Parathyroid adenoma (tissue), 2 donors: ENCODE measurements around the gene ZNF354C.

Experiments used
- H2AFZ ChIP-seq: fragments of 300-600 bp; sonication (generic); one replicate; pipeline ENCODE4 v1.7.0; 2017; ENCODE audit warnings: antibody characterized with exemption, mild to moderate bottlenecking
- H3K27ac ChIP-seq: fragments of 300-600 bp; sonication (generic); one replicate; pipeline ENCODE4 v1.7.0; 2017
- H3K27me3 ChIP-seq: fragments of 300-600 bp; sonication (generic); one replicate; pipeline ENCODE4 v1.7.0; 2017; ENCODE audit warnings: low read length; ENCODE audit not compliant: control insufficient read depth, insufficient read depth
- H3K36me3 ChIP-seq: fragments of 300-600 bp; sonication (generic); one replicate; pipeline ENCODE4 v1.7.0; 2017; ENCODE audit warnings: low read length; ENCODE audit not compliant: control insufficient read depth, insufficient read depth
- H3K4me1 ChIP-seq: fragments of 300-600 bp; sonication (generic); one replicate; pipeline ENCODE4 v1.7.0; 2017; ENCODE audit warnings: control low read depth
- H3K4me2 ChIP-seq: fragments of 300-600 bp; sonication (generic); one replicate; pipeline ENCODE4 v1.7.0; 2017; ENCODE audit warnings: low read length
- H3K4me3 ChIP-seq: fragments of 300-600 bp; sonication (generic); one replicate; pipeline ENCODE4 v1.7.0; 2017; ENCODE audit warnings: low read depth, low read length
- H3K79me2 ChIP-seq: fragments of 300-600 bp; sonication (generic); one replicate; pipeline ENCODE4 v1.7.0; 2017; ENCODE audit warnings: control low read depth
- H3K9ac ChIP-seq: fragments of 300-600 bp; sonication (generic); one replicate; pipeline ENCODE4 v1.7.0; 2017; ENCODE audit warnings: mild to moderate bottlenecking
- H3K9me3 ChIP-seq: fragments of 300-600 bp; sonication (generic); one replicate; pipeline ENCODE4 v1.7.0; 2017; ENCODE audit warnings: low read length; ENCODE audit not compliant: control insufficient read depth
- TF ChIP-seq, protein P1 (sequence below): fragments of 300-600 bp; sonication (generic); IDR thresholded peaks from one replicate; pipeline ENCODE4 v1.7.0; 2017; ENCODE audit warnings: antibody characterized with exemption, mild to moderate bottlenecking
- donor health status: primary hyperparathyroidism.

ZNF354C gene

DNA sequence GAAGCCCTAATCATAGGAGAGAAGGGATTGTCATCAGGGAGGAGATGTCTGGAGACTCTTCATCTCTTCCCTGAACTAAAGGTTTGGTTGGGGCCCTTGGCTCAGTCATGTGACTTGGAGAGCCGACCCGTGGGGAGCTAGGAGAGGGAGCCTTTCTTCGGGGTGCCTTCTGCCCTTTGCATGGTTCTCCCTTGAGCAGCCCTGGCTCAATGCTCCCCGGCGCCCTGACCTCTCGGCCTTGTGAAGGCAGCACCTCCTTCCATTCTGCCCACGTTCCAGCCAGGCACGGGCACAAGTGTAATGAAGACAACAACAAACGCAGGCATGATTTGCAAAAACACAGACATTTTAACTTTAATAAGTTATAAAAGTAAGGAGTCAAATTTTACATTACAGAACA lies 50.4 kb downstream of the ZNF354C start:
- Histone ChIP-seq H3K9me3 (no peaks in the 10 kb centered on the region), H3K36me3 (no peaks in the 10 kb centered on the region), H3K4me1 (no peaks in the 10 kb centered on the region), H3K4me2 (no peak overlapping the region), H3K4me3 (no peak overlapping the region), H3K27ac (no peak overlapping the region), H3K79me2 (no peaks in the 10 kb centered on the region), H3K9ac (no peak overlapping the region), H3K27me3 (no peaks in the 10 kb centered on the region), H2AFZ (no peak overlapping the region)
- TF ChIP-seq, protein P1, sequence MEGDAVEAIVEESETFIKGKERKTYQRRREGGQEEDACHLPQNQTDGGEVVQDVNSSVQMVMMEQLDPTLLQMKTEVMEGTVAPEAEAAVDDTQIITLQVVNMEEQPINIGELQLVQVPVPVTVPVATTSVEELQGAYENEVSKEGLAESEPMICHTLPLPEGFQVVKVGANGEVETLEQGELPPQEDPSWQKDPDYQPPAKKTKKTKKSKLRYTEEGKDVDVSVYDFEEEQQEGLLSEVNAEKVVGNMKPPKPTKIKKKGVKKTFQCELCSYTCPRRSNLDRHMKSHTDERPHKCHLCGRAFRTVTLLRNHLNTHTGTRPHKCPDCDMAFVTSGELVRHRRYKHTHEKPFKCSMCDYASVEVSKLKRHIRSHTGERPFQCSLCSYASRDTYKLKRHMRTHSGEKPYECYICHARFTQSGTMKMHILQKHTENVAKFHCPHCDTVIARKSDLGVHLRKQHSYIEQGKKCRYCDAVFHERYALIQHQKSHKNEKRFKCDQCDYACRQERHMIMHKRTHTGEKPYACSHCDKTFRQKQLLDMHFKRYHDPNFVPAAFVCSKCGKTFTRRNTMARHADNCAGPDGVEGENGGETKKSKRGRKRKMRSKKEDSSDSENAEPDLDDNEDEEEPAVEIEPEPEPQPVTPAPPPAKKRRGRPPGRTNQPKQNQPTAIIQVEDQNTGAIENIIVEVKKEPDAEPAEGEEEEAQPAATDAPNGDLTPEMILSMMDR, result no peak

DNA sequence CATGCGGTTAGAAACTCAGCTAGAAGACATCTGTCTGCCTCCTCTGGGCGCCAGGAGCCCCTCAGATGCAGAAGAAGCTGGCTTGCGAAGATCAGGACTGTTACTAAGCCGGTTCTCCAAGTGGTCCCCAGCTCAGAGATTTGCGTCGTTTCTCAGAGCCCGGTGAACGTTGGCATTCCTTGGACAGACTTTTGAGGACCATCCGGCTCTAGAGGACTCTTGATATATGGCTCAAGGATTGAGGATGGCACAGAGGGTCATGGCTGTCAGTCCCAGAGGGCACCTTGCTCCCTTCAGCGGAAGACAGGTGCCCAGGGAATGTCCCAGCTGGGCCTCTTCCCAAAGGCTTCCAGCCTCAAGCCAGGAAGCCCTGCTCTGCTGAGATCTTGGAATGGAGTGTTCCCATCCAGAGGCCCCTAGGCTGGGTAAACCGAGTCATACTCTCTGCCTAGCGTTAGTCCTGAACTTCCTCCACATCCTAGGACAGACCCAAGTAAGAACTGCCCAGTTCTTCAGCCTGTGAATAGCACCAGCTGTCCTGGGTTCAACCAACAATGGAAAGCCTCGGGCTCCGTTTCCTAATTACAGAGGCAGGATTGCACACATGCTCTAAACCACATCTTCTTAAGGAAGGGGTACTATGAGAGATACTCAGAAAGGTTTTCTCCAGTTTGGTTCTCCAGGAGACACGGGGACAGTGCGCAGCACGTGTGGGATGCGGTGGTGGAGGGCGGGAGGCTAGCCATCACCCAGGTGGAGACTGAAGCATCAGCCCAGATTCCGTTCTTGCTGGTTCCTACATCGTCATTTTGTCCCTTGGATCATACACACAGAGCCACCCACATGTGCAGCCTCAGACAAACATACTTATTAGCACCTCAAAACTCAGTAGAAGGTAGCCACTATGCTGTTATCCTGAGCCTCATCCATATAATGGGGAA lies 51.4 kb downstream of the ZNF354C start:
- H2AFZ ChIP-seq, result no peak overlapping the region
- no peak overlapping the region for H3K4me2 ChIP-seq
- no peaks in the 10 kb centered on the region for H3K9me3 ChIP-seq
- no peaks in the 10 kb centered on the region for H3K27me3 ChIP-seq
- H3K36me3 ChIP-seq, result no peaks in the 10 kb centered on the region
- no peak overlapping the region for H3K27ac ChIP-seq
- no peak overlapping the region for H3K9ac ChIP-seq
- no peaks in the 10 kb centered on the region for H3K4me1 ChIP-seq
- TF ChIP-seq, protein P1, result no peak
- no peaks in the 10 kb centered on the region for H3K79me2 ChIP-seq
- H3K4me3 ChIP-seq, result no peak overlapping the region

DNA sequence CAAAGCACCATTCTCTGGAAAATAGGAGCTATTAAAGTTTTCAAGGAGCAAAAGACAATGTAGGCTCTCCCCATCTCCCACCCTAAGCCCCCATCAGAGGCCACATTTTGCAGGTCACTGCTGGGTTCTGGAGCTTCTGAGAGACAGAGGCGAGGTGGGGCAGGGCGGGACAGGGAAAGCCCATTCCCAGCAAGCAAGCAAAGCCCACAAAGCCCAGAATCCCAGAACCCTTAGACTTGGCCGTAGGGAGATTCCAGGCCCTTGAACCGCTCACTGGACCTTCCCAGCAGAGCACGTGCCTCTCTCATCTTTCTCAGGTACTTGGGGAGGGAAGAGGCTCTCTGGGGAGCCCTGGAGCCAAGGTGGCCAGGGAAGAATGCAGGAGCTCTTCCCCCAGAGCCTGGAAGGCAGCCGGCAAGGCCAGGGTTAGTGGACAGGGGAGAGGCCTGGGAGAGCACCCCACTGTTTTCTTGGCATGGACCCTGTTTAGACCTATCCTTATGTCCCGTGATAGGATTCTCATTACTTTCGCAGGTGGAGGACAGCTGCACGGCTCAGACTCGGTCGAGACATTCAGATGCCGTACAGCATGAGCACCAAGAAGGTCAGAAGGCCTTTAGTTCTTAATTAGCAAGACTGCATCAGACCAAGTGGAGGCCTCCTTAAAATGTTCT lies 52.4 kb downstream of the ZNF354C start:
- no peaks in the 10 kb centered on the region for H3K4me1 ChIP-seq
- no peak overlapping the region for H3K27ac ChIP-seq
- H3K9me3 ChIP-seq, result no peaks in the 10 kb centered on the region
- no peak overlapping the region for H3K4me3 ChIP-seq
- H3K36me3 ChIP-seq, result no peaks in the 10 kb centered on the region
- H3K79me2 ChIP-seq, result no peaks in the 10 kb centered on the region
- no peak overlapping the region for H3K4me2 ChIP-seq
- no peak overlapping the region for H3K9ac ChIP-seq
- TF ChIP-seq, protein P1, result no peak
- no peaks in the 10 kb centered on the region for H3K27me3 ChIP-seq
- no peak overlapping the region for H2AFZ ChIP-seq

DNA sequence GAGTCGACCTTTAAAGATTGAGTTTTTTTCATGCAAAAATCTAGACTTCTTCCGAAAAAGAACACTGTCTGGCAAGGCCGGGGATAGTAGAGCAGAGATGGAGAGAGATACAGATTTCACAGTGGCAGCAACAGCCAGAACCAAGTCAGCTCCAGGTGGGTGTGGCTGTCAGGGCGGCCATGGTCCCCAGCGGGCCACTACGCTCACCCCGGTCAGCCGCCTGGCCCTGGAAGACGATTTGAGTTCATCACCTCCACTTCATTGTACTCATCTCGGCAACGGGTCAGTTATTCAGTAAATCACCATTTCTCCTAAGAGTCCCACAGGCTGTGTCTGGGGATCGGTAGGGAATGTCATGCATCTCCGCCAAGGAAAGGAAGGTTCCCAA lies 53.0 kb downstream of the ZNF354C start:
- H3K27ac ChIP-seq, result no peak overlapping the region
- no peak overlapping the region for H2AFZ ChIP-seq
- TF ChIP-seq, protein P1, result no peak
- no peaks in the 10 kb centered on the region for H3K79me2 ChIP-seq
- no peaks in the 10 kb centered on the region for H3K36me3 ChIP-seq
- H3K9ac ChIP-seq, result no peak overlapping the region
- H3K27me3 ChIP-seq, result no peaks in the 10 kb centered on the region
- H3K9me3 ChIP-seq, result no peaks in the 10 kb centered on the region
- no peak overlapping the region for H3K4me2 ChIP-seq
- H3K4me3 ChIP-seq, result no peak overlapping the region
- no peaks in the 10 kb centered on the region for H3K4me1 ChIP-seq
